HG02763 (cell line): ENCODE results near the gene SYNDIG1.

Experiments used
- ATAC-seq: cut with Tn5 transposase; IDR thresholded peaks from one replicate; pipeline ENCODE4 v1.9.1; 2021; ENCODE audit warnings: mild to moderate bottlenecking, moderate library complexity; ENCODE audit not compliant: unreplicated experiment

Gene SYNDIG1

GRCh38 chr20:24582373-24583168 is 113.1 kb downstream of the SYNDIG1 start:
- ATAC-seq, result no peak

GRCh38 chr20:24583169-24583792 is 113.9 kb downstream of the SYNDIG1 start:
- no peak for ATAC-seq

DNA sequence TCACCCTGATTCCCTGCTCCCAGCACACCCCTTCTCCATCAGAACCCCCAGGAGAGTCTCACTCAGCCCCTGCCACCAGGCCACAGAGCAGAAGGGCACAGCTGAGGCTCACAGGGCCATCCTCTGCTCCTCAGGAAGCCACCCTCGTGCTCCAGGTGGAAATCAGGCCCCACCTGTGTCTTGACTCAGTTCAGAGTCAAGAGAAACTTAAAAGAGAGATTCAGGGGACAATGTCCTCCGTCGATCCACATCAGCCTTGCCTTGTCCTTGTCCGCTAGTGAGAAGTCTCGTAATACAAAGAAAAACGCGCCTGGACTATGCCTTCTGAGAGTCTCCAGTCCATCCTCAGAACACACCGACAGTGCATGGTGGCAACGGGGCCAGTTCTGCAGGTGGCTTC is 114.6 kb downstream of the SYNDIG1 start:
- ATAC-seq, result no peak

GRCh38 chr20:24584538-24585356 is 115.3 kb downstream of the SYNDIG1 start:
- no peak for ATAC-seq

DNA sequence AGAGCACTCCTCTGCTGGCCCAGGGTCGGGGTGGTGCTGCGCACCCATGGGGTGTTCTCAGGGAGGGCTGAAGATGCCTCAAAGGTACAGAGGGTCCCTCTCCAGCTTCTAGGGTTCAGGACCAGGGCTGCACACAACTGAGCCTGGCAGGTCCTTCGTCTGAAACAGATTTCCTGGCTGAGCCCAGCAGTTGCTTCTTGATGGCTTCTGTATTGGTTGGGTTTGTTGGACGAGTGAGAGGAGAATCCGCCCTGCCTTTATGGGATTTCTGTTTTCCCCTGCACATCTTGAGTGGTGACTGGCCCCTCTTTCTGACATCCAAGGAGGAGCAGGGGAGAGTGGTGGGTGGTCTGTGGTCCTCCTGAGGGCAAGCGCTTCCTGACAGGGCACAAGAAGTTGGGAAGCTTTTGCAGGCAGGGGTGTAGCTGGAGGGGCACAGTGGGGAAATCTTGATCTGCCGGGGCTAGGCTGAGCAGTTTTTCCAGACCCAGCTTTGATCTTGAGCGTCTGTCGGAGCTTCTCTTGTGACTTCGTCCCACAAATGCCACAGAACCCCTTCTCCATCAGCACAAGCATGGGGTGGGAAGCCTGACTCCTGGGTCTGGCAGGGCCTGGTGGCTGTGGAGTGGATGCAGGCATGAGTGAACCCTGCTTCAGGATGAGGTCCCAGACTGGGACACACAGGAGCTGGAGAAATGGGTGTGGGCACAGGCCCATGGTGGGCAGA is 116.5 kb downstream of the SYNDIG1 start:
- ATAC-seq, result no peak

GRCh38 chr20:24586523-24586840 is 117.1 kb downstream of the SYNDIG1 start:
- ATAC-seq, result no peak

- no peak for ATAC-seq
Measured at GRCh38 chr20:24587384-24588046, 118.1 kb downstream of the SYNDIG1 start.

GRCh38 chr20:24588047-24588635 is 118.7 kb downstream of the SYNDIG1 start:
- ATAC-seq, result no peak

- no peak for ATAC-seq
Measured at GRCh38 chr20:24588725-24589340, 119.4 kb downstream of the SYNDIG1 start.

- no peak for ATAC-seq
Measured at GRCh38 chr20:24589381-24589780, 120.0 kb downstream of the SYNDIG1 start.

DNA sequence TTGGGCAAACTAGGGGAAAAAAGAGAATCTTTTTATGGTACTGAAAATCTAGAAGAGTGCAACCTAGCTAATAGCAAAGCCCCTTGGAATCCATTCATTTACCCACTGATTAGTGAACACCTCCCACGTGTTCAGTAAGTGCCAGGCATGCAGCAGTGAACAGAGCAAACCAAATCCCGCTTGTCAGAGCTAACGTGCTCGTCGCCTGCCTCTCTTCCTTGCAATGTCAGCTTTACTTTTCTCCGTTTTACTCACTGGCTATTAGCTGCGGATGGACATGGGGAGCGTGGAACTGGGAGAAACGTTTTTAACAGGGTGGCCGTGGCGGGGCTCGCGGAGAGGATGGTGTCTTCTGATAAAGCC is 120.4 kb downstream of the SYNDIG1 start:
- ATAC-seq, result no peak

DNA sequence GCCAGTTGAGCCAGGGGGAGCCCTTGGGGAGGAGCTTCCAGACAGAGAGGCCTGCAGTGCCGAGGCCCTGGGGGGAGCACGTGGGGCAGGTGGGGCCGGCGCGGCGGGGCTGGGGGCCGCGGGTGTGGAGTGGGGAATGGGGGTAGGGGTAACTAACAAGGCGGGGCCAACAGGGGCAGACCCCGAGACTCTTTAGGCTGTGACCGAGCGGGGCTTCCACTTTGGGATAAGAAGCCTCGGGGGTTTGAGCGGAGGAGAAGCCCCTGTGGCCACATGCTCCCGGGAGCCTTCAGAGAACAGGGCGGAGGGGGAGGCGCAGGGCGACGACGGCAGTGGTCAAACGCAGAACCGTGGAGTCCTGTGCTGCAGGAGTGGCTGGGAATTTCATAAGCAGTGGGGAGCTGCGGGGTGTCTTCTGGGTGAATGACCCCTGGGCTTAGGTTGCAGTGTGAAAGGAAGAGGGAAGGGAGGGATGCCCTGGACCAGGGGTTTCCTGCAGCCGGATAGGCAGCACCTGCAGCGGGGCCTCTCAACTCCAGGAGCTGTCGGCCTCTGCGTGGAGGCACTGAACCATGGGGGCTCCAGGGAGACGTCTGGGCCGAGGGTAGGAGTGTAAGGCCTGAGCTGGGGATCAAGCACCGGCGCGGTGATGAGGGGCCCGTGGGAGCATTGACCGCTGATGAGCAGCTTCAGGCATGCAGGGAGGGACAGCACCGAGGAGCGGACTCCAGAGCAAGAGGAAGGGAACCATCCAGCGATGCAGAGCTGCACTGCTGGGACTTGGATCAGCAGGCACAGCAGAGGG is 121.0 kb downstream of the SYNDIG1 start:
- ATAC-seq, result no peak

- ATAC-seq, result no peak
Measured at GRCh38 chr20:24597051-24597450, 127.6 kb downstream of the SYNDIG1 start.

DNA sequence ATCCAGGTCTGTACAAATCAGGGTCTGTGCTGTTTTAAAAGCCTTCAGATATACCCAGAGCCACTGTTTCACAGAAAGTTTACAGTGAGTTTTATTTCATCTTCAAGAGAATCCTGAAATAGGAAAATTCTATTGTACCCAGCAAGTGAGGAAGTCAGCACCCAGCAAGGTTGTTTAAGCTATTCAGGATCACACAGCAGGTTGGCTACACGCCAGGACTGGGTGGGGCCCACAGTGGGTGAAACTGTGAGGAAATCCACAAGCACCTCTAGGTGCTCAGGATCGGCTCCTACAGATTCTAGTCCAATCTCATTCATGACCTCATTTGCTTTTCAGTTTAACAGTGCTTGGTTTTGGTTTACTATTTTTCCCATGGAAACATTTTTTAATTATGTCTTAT is 128.9 kb downstream of the SYNDIG1 start:
- ATAC-seq, result no peak

- no peak for ATAC-seq
Measured at GRCh38 chr20:24598996-24599395, 129.6 kb downstream of the SYNDIG1 start.

- no peak for ATAC-seq
Measured at GRCh38 chr20:24600012-24600411, 130.6 kb downstream of the SYNDIG1 start.

- ATAC-seq, result no peak
Measured at GRCh38 chr20:24603454-24603853, 134.0 kb downstream of the SYNDIG1 start.

DNA sequence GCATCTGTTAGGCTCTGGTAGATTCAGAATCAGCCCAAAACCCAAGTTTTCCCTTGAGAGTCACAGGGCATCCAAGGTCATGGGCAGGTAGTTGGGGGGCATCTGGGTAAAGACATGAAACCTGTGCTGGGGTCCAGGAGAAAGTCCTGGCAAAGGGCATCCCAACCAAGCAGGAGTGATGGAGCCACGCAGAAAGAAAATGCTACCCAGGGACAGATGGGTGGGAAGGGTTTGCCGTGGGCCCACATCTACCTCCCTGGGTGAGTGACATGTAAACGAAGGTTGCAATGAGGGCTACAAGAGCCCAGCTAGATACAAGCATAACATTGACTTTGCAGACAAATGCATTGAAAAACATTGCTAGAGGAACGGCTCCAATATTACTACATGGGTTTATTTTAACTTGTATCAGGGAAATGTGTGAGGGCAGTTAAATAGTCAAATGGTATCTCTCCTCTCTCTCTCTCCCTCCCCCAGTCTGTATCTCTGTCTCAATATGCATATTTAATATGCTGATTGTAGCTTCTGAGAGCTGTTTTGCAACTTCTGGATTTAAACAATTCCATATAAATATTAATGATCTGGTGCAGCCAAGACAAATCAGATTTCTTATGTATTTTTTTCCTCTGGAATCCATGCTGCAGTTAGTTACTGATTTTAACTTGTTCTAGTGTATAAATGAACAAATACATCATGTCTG is 135.7 kb downstream of the SYNDIG1 start:
- ATAC-seq, result no peak
